Ureter (tissue), 1 donor: Measurements from ENCODE around the gene GATB. TPM values are rescaled to one million over a fixed set of nuclear protein-coding genes. Genes with fewer than 3 reads are reported as not detected.

ENCODE experiments used
- DNase-seq: peaks from one replicate; pipeline ENCODE4 v3.0.0-alpha.2; 2020; ENCODE audit warnings: low spot score
- total RNA-seq: library from RNA; stranded (reverse); gene quantifications from one replicate; pipeline ENCODE4 v1.2.4, GENCODE V29; 2023
- donor health status: DM: yes; HTN: yes; CAD: no.

Gene GATB
- total RNA-seq, 1 donor from 2014 or later: 17.5 TPM

- no peak for DNase-seq
Observed at GRCh38 chr4:151653548-151653918, 107.3 kb downstream of the GATB start.

GRCh38 chr4:151652841-151653547 lies 107.8 kb downstream of the GATB start:
- DNase-seq: no peak

GRCh38 chr4:151651496-151651895 lies 109.3 kb downstream of the GATB start:
- no peak for DNase-seq

- DNase-seq: no peak
Observed at GRCh38 chr4:151649479-151649878, 111.3 kb downstream of the GATB start.

- no peak for DNase-seq
Observed at GRCh38 chr4:151646322-151646721, 114.5 kb downstream of the GATB start.

- DNase-seq: no peak
Observed at GRCh38 chr4:151644622-151645021, 116.2 kb downstream of the GATB start.

GRCh38 chr4:151643564-151643963 lies 117.2 kb downstream of the GATB start:
- DNase-seq: no peak

- no peak for DNase-seq
Observed at GRCh38 chr4:151641983-151642382, 118.8 kb downstream of the GATB start.

- DNase-seq: no peak
Observed at GRCh38 chr4:151641167-151641566, 119.6 kb downstream of the GATB start.

GRCh38 chr4:151640381-151640780 lies 120.4 kb downstream of the GATB start:
- DNase-seq: no peak

GRCh38 chr4:151638295-151638858 lies 122.4 kb downstream of the GATB start:
- DNase-seq: no peak

- no peak for DNase-seq
Observed at GRCh38 chr4:151631349-151631748, 129.5 kb downstream of the GATB start.

GRCh38 chr4:151629097-151629783 lies 131.6 kb downstream of the GATB start:
- no peak for DNase-seq

GRCh38 chr4:151628001-151628608 lies 132.7 kb downstream of the GATB start:
- DNase-seq: no peak

- DNase-seq: no peak
Observed at GRCh38 chr4:151627491-151627890, 133.3 kb downstream of the GATB start.

- DNase-seq: no peak
Observed at GRCh38 chr4:151626751-151627150, 134.1 kb downstream of the GATB start.

GRCh38 chr4:151626228-151626627 lies 134.6 kb downstream of the GATB start:
- DNase-seq: no peak

- no peak for DNase-seq
Observed at GRCh38 chr4:151624626-151625565, 135.9 kb downstream of the GATB start.
